Measurements from ENCODE around the gene CPSF7. TPM values are rescaled to one million over a fixed set of nuclear protein-coding genes. Genes with fewer than 3 reads are reported as not detected.
A peak's percentile ranks its signal among the peaks of the same experiment; 100 is the strongest.
"Not testable (repeated sequence)": the region's sequence is repeated elsewhere in the genome, so short reads cannot be mapped to it uniquely, and the experiment has no call there.

CPSF7 gene
- total and polyA plus RNA-seq, 2 donors, result 25.4 to 76.3 TPM

- Histone ChIP-seq H3K4me1 (ENCODE audit: control insufficient read depth in 2 of 2, insufficient read depth in 2 of 2, low read length in 2 of 2) (peaks cover 0 to 3% of the 10 kb centered on the region in 2 donors), H3K4me3 (ENCODE audit: low read length in 2 of 2) (no peak overlapping the region), H3K9me3 (ENCODE audit: control insufficient read depth in 2 of 2, insufficient read depth in 1 of 2, low read length in 1 of 2) (no peaks in the 10 kb centered on the region), H3K27ac (ENCODE audit: low read depth in 1 of 2, low read length in 1 of 2) (no peak overlapping the region), H3K27me3 (ENCODE audit: control insufficient read depth in 2 of 2, insufficient read depth in 1 of 2, low read length in 1 of 2) (no peaks in the 10 kb centered on the region), H3K36me3 (ENCODE audit: control insufficient read depth in 2 of 2, insufficient read depth in 2 of 2, low read length in 1 of 2) (peaks cover 68 to 73% of the 10 kb centered on the region in 2 donors)
- WGBS, result 88% methylated on average over 12 of the region's 12 CpGs
- DNase-seq (ENCODE audit: low read depth in 6 of 9, low spot score in 9 of 9), result no peak
Observed at GRCh38 chr11:61447601-61448551, 18.1 kb upstream of the CPSF7 start.

- 36% methylated on average over 7 of the region's 7 CpGs for WGBS
- Histone ChIP-seq H3K4me1 (ENCODE audit: control insufficient read depth in 2 of 2, insufficient read depth in 2 of 2, low read length in 2 of 2) (peaks cover 0 to 3% of the 10 kb centered on the region in 2 donors), H3K4me3 (ENCODE audit: low read length in 2 of 2) (no peak overlapping the region), H3K27me3 (ENCODE audit: control insufficient read depth in 2 of 2, insufficient read depth in 1 of 2, low read length in 1 of 2) (no peaks in the 10 kb centered on the region), H3K9me3 (ENCODE audit: control insufficient read depth in 2 of 2, insufficient read depth in 1 of 2, low read length in 1 of 2) (no peaks in the 10 kb centered on the region), H3K36me3 (ENCODE audit: control insufficient read depth in 2 of 2, insufficient read depth in 2 of 2, low read length in 1 of 2) (peaks cover 70 to 74% of the 10 kb centered on the region in 2 donors), H3K27ac (ENCODE audit: low read depth in 1 of 2, low read length in 1 of 2) (no peak overlapping the region)
- DNase-seq (ENCODE audit: low read depth in 6 of 9, low spot score in 9 of 9), result peak; percentile 43 to 85 (median 62)
Observed at GRCh38 chr11:61446211-61446651, 16.5 kb upstream of the CPSF7 start.

DNA sequence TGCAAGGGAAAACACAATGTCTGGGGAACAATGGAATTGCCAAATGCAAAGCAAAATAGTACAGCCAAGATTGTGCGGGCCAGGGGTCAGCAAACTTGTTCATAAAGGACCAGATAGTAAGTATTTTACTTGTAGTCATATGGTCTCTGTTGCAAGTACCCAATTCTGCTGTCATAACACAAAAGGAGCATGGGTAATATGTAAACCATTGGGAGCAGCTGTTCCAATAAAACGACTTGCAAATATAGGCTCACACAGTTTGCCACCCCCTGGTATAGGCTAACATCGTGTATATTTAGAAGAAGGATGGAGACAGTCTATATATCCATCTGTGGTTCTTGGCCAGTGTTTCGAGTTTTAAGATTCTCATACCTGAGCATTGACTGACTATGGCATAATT, 15.7 kb upstream of the CPSF7 start:
- 98% methylated on average over 4 of the region's 4 CpGs for WGBS
- Histone ChIP-seq H3K27ac (ENCODE audit: low read depth in 1 of 2, low read length in 1 of 2) (no peak overlapping the region), H3K27me3 (ENCODE audit: control insufficient read depth in 2 of 2, insufficient read depth in 1 of 2, low read length in 1 of 2) (no peaks in the 10 kb centered on the region), H3K9me3 (ENCODE audit: control insufficient read depth in 2 of 2, insufficient read depth in 1 of 2, low read length in 1 of 2) (no peaks in the 10 kb centered on the region), H3K36me3 (ENCODE audit: control insufficient read depth in 2 of 2, insufficient read depth in 2 of 2, low read length in 1 of 2) (peaks cover 72 to 75% of the 10 kb centered on the region in 2 donors), H3K4me1 (ENCODE audit: control insufficient read depth in 2 of 2, insufficient read depth in 2 of 2, low read length in 2 of 2) (peaks cover 0 to 3% of the 10 kb centered on the region in 2 donors), H3K4me3 (ENCODE audit: low read length in 2 of 2) (no peak overlapping the region)
- no peak for DNase-seq (ENCODE audit: low read depth in 6 of 9, low spot score in 9 of 9)

DNA sequence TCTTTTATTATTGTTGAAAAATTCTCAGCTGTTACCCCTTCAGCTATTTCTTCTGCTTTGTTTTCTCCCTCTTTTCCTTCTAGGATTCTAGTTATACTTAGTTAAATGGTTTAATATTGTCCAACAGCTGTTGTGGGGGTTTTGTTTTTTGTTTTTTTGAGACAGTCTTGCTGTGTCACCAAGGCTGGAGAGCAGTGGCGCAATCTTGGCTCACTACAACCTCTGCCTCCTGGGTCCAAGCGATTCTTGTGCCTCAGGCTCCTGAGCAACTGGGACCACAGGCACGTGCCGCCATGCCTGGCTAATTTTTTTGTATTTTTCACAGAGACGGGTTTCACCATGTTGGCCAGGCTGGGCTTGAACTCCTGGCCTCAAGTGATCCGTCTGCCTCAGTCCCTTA, 12.8 kb upstream of the CPSF7 start:
- peaks cover 78 to 80% of the 10 kb centered on the region in 2 donors for H3K36me3 ChIP-seq (ENCODE audit: control insufficient read depth in 2 of 2, insufficient read depth in 2 of 2, low read length in 1 of 2)

DNA sequence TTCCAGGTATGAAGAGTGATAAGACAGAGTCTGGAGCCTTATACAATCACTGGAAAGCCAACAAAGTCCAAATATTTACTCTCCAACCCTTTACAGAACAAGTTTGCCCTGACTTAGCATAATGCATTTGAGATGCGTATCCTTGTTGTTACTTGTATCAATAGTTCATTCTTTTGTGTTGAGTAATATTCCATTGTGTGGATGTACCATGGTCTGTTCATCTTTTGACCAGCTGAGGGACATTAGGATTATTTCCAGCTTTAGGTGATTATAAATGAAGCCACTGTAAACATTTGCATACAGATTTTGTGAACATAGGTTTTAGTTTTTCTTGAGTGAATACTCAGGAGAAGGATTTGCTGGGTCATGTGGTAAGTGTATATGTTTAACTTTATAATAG, 9.8 kb upstream of the CPSF7 start:
- Histone ChIP-seq H3K9me3 (ENCODE audit: control insufficient read depth in 2 of 2, insufficient read depth in 1 of 2, low read length in 1 of 2) (no peaks in the 10 kb centered on the region), H3K27ac (ENCODE audit: low read depth in 1 of 2, low read length in 1 of 2) (no peak overlapping the region), H3K4me3 (ENCODE audit: low read length in 2 of 2) (no peak overlapping the region), H3K36me3 (ENCODE audit: control insufficient read depth in 2 of 2, insufficient read depth in 2 of 2, low read length in 1 of 2) (peaks cover 67 to 68% of the 10 kb centered on the region in 2 donors), H3K27me3 (ENCODE audit: control insufficient read depth in 2 of 2, insufficient read depth in 1 of 2, low read length in 1 of 2) (no peaks in the 10 kb centered on the region), H3K4me1 (ENCODE audit: control insufficient read depth in 2 of 2, insufficient read depth in 2 of 2, low read length in 2 of 2) (no peaks in the 10 kb centered on the region)
- 99% methylated on average over 1 of the region's 1 CpG for WGBS
- no peak for DNase-seq (ENCODE audit: low read depth in 6 of 9, low spot score in 9 of 9)

More for the DNA sequence above, 12.8 kb upstream of the CPSF7 start:
- H3K4me3 ChIP-seq (ENCODE audit: low read length in 2 of 2), result no peak overlapping the region
- WGBS, result 98% methylated on average over 6 of the region's 6 CpGs
- no peak for DNase-seq (ENCODE audit: low read depth in 6 of 9, low spot score in 9 of 9)
- peaks cover 0 to 3% of the 10 kb centered on the region in 2 donors for H3K4me1 ChIP-seq (ENCODE audit: control insufficient read depth in 2 of 2, insufficient read depth in 2 of 2, low read length in 2 of 2)
- H3K27ac ChIP-seq (ENCODE audit: low read depth in 1 of 2, low read length in 1 of 2), result no peak overlapping the region
- no peaks in the 10 kb centered on the region for H3K27me3 ChIP-seq (ENCODE audit: control insufficient read depth in 2 of 2, insufficient read depth in 1 of 2, low read length in 1 of 2)
- H3K9me3 ChIP-seq (ENCODE audit: control insufficient read depth in 2 of 2, insufficient read depth in 1 of 2, low read length in 1 of 2), result no peaks in the 10 kb centered on the region

- Histone ChIP-seq H3K36me3 (ENCODE audit: control insufficient read depth in 2 of 2, insufficient read depth in 2 of 2, low read length in 1 of 2) (peaks cover 57 to 63% of the 10 kb centered on the region in 2 donors), H3K27ac (ENCODE audit: low read depth in 1 of 2, low read length in 1 of 2) (no peak overlapping the region), H3K4me3 (ENCODE audit: low read length in 2 of 2) (no peak overlapping the region), H3K9me3 (ENCODE audit: control insufficient read depth in 2 of 2, insufficient read depth in 1 of 2, low read length in 1 of 2) (no peaks in the 10 kb centered on the region), H3K27me3 (ENCODE audit: control insufficient read depth in 2 of 2, insufficient read depth in 1 of 2, low read length in 1 of 2) (no peaks in the 10 kb centered on the region), H3K4me1 (ENCODE audit: control insufficient read depth in 2 of 2, insufficient read depth in 2 of 2, low read length in 2 of 2) (peaks cover 0 to under 1% of the 10 kb centered on the region in 2 donors)
- 97% methylated on average over 5 of the region's 5 CpGs for WGBS
- no peak for DNase-seq (ENCODE audit: low read depth in 6 of 9, low spot score in 9 of 9)
Observed at GRCh38 chr11:61437496-61437895, 7.7 kb upstream of the CPSF7 start.

DNA sequence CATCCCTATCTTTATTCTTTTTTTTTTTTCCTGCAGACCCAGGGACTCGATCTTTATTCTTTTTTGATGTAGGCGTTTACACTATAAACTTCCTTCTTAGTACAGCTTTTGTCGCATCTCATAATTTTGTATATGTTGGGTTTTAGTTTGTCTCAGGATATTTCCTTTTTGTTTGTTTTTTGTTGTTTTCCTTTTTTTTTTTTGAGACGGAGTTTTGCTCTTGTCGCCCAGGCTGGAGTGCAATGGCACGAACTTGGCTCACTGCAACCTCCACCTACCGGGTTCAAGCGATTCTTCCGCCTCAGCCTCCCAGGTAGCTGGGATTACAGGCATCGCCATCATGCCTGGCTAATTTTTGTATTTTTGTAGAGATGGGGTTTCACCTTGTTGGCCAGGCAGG, 1.1 kb upstream of the CPSF7 start:
- Histone ChIP-seq H3K4me1 (ENCODE audit: control insufficient read depth in 2 of 2, insufficient read depth in 2 of 2, low read length in 2 of 2) (peaks cover 7 to 15% of the 10 kb centered on the region in 2 donors), H3K36me3 (ENCODE audit: control insufficient read depth in 2 of 2, insufficient read depth in 2 of 2, low read length in 1 of 2) (peaks cover 24 to 37% of the 10 kb centered on the region in 2 donors), H3K4me3 (ENCODE audit: low read length in 2 of 2) (peak overlapping the region; percentile 89 to 94)
- 85% methylated on average over 10 of the region's 10 CpGs for WGBS
- H3K9me3 ChIP-seq (ENCODE audit: control insufficient read depth in 2 of 2, insufficient read depth in 1 of 2, low read length in 1 of 2); DNase-seq (ENCODE audit: low read depth in 6 of 9, low spot score in 9 of 9); H3K27ac ChIP-seq (ENCODE audit: low read depth in 1 of 2, low read length in 1 of 2); H3K27me3 ChIP-seq (ENCODE audit: control insufficient read depth in 2 of 2, insufficient read depth in 1 of 2, low read length in 1 of 2): not testable (repeated sequence)

GRCh38 chr11:61429346-61429690, 457 bp downstream of the CPSF7 start:
- under 1% methylated on average over 37 of the region's 37 CpGs for WGBS
- Histone ChIP-seq H3K27me3 (ENCODE audit: control insufficient read depth in 2 of 2, insufficient read depth in 1 of 2, low read length in 1 of 2) (no peaks in the 10 kb centered on the region), H3K9me3 (ENCODE audit: control insufficient read depth in 2 of 2, insufficient read depth in 1 of 2, low read length in 1 of 2) (no peaks in the 10 kb centered on the region), H3K4me3 (ENCODE audit: low read length in 2 of 2) (peak overlapping the region; percentile 89 to 94), H3K4me1 (ENCODE audit: control insufficient read depth in 2 of 2, insufficient read depth in 2 of 2, low read length in 2 of 2) (peaks cover 7 to 15% of the 10 kb centered on the region in 2 donors), H3K27ac (ENCODE audit: low read depth in 1 of 2, low read length in 1 of 2) (peak overlapping the region; percentile 93 to 98), H3K36me3 (ENCODE audit: control insufficient read depth in 2 of 2, insufficient read depth in 2 of 2, low read length in 1 of 2) (peaks cover 29 to 52% of the 10 kb centered on the region in 2 donors)
- DNase-seq (ENCODE audit: low read depth in 6 of 9, low spot score in 9 of 9), result peak in 8 of 9 donors; percentile 11 to 82 (median 59)

GRCh38 chr11:61425367-61426131, 4.2 kb downstream of the CPSF7 start:
- Histone ChIP-seq H3K27ac (ENCODE audit: low read depth in 1 of 2, low read length in 1 of 2) (no peak overlapping the region), H3K9me3 (ENCODE audit: control insufficient read depth in 2 of 2, insufficient read depth in 1 of 2, low read length in 1 of 2) (no peaks in the 10 kb centered on the region), H3K4me3 (ENCODE audit: low read length in 2 of 2) (no peak overlapping the region), H3K27me3 (ENCODE audit: control insufficient read depth in 2 of 2, insufficient read depth in 1 of 2, low read length in 1 of 2) (no peaks in the 10 kb centered on the region), H3K4me1 (ENCODE audit: control insufficient read depth in 2 of 2, insufficient read depth in 2 of 2, low read length in 2 of 2) (peaks cover 5 to 7% of the 10 kb centered on the region in 2 donors), H3K36me3 (ENCODE audit: control insufficient read depth in 2 of 2, insufficient read depth in 2 of 2, low read length in 1 of 2) (peaks cover 36 to 81% of the 10 kb centered on the region in 2 donors)
- DNase-seq (ENCODE audit: low read depth in 6 of 9, low spot score in 9 of 9), result no peak
- WGBS, result 97% methylated on average over 1 of the region's 1 CpG
